Activated naive CD4-positive, alpha-beta T cell treated with anti-CD3 and anti-CD28 coated beads, Interleukin-2, amount 50 U/mL, for 72 hours (primary cell): ENCODE measurements around the gene ACAP1. TPM values are rescaled to one million over a fixed set of nuclear protein-coding genes. Genes with fewer than 3 reads are reported as not detected.

ENCODE experiments used
- ATAC-seq, 2 donors: fragments of 150-1000 bp; cut with Tn5 transposase; 2 replicates each; pipeline ENCODE4 v1.10.0; 2021; ENCODE audit warnings: mild to moderate bottlenecking in 2 of 2, moderate library complexity in 2 of 2
- DNase-seq, 2 donors: peaks; one replicate each; pipeline ENCODE4 v3.0.0; 2021 to 2022; ENCODE audit warnings: low spot score in 2 of 2
- H3K27ac Mint-ChIP-seq, 2 donors: one replicate each; pipeline ENCODE4 v1.8.0; 2022; ENCODE audit warnings: mild to moderate bottlenecking in 2 of 2, mixed read lengths in 2 of 2
- H3K36me3 Mint-ChIP-seq, 2 donors: one replicate each; pipeline ENCODE4 v1.8.0; 2022; ENCODE audit warnings: mixed read lengths in 2 of 2
- H3K9me3 Mint-ChIP-seq, 2 donors: one replicate each; pipeline ENCODE4 v1.8.0; 2022; ENCODE audit warnings: mixed read lengths in 2 of 2
- total RNA-seq, 2 donors: library from RNA; stranded (reverse); gene quantifications; one replicate each; pipeline ENCODE4 v1.2.3, GENCODE V29; 2022

The ACAP1 gene
- total RNA-seq = 100 to 1,000 TPM; 400 to 610 TPM

GRCh38 chr17:7336240-7337175 is at the start of gene ACAP1:
ACAP1 (plus strand) TSS chr17:7336529; CDS start chr17:7336735, 206 bp downstream.
- DNase-seq (peak; percentile 77), ATAC-seq (peak; percentile 93 to 94)
- Mint-ChIP-seq H3K9me3 (no peaks in the 10 kb centered on the region), H3K27ac (peak within 1 kb of the TSS; percentile 86 to 91), H3K36me3 (peaks cover 26% of the 10 kb centered on the region in 2 donors)

DNA sequence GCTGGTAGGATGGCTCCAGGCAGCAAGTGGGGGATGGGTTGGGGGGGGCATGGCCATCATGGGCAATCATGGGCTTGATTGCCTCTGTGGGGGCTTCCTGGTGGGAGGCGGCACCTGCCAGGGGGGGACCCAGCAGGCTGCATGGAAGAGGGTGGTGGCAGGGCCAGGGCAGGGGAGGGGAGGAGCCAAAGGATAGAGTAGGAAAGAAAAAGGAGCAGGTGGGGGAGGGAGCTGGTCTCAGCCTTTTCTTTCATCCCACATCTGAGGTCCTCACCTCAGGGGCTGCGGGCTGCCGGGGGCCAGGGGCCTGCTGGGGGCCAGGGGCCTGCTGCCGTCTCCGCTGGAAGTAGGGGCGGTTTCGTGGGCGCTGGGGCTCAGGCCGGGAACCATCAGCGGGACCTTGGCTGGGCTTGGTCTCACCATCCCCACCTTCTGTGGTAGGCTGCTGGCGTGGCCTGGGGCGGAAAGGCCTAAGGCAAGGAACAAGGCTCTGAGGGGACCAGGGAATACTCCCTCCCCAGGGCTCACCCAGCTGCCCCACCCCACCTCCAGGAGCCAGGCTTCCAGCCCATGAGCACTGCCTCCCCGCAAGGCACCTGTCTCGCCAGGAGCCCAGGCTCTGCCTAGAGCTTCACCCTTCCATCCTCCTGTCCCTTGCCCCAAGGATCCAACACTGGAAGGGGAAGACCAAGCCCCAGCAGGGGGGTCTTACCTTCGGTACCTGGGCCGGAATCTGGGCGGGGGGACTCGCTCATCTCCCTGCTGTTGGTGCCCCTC is 46.9 kb upstream of the ACAP1 start:
- no peaks in the 10 kb centered on the region for H3K36me3 Mint-ChIP-seq
- H3K27ac Mint-ChIP-seq = no peak overlapping the region
- no peak for DNase-seq
- no peak for ATAC-seq
- no peaks in the 10 kb centered on the region for H3K9me3 Mint-ChIP-seq

DNA sequence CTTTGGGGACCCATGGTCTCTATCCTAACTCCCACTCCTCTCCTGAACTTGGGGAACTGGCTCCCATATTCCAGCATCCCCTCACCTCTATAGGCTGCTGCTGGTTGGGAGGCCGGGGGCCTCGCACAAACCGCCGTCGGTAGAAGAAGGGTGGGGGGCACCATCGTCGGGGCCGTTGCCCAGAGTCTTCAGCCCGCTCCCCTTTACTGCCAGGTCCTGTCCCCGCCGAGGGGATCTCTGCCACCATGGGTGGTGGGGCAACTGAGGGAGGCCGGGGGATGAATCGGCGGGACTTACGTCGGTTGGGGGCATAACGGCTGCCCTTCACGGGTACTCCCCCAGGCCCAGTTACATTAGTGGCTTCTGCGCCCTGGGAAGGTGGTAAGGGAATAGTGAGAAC is 46.2 kb upstream of the ACAP1 start:
- no peaks in the 10 kb centered on the region for H3K9me3 Mint-ChIP-seq
- H3K36me3 Mint-ChIP-seq = peaks cover 0 to 1% of the 10 kb centered on the region in 2 donors
- DNase-seq (no peak), ATAC-seq (no peak)
- no peak overlapping the region for H3K27ac Mint-ChIP-seq

GRCh38 chr17:7290685-7291084 is 45.6 kb upstream of the ACAP1 start:
- H3K9me3 Mint-ChIP-seq = no peaks in the 10 kb centered on the region
- DNase-seq (no peak), ATAC-seq (no peak)
- no peak overlapping the region for H3K27ac Mint-ChIP-seq
- peaks cover 0 to 6% of the 10 kb centered on the region in 2 donors for H3K36me3 Mint-ChIP-seq

- DNase-seq (no peak), ATAC-seq (no peak)
- Mint-ChIP-seq H3K27ac (no peak overlapping the region), H3K36me3 (peaks cover 0 to 6% of the 10 kb centered on the region in 2 donors), H3K9me3 (no peaks in the 10 kb centered on the region)
Observed at GRCh38 chr17:7292194-7292593, 44.1 kb upstream of the ACAP1 start.

GRCh38 chr17:7292729-7293128 is 43.6 kb upstream of the ACAP1 start:
- no peak for ATAC-seq
- peaks cover 0 to 6% of the 10 kb centered on the region in 2 donors for H3K36me3 Mint-ChIP-seq
- H3K27ac Mint-ChIP-seq = no peak overlapping the region
- no peaks in the 10 kb centered on the region for H3K9me3 Mint-ChIP-seq
- no peak for DNase-seq

DNA sequence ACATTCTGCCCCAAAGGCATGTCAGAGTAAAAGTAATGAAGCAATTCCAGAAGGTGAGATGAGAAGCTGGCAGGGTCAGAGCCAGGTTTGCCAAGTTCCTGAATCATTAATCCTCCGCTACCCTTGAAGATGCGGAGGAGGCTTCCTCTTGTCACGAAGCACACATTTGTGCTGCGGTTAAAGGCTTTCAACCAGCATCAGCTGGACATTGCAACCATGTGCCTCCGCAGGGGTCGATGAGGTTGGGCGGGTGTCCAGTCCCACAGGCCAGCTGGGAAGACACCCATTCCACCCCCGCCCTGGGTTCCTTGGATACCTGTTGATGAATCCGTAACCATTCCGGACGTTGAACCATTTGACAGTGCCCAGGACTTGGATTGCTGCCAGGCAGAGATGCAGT is 43.2 kb upstream of the ACAP1 start:
- no peak for ATAC-seq
- peaks cover 0 to 6% of the 10 kb centered on the region in 2 donors for H3K36me3 Mint-ChIP-seq
- no peaks in the 10 kb centered on the region for H3K9me3 Mint-ChIP-seq
- no peak overlapping the region for H3K27ac Mint-ChIP-seq
- no peak for DNase-seq

DNA sequence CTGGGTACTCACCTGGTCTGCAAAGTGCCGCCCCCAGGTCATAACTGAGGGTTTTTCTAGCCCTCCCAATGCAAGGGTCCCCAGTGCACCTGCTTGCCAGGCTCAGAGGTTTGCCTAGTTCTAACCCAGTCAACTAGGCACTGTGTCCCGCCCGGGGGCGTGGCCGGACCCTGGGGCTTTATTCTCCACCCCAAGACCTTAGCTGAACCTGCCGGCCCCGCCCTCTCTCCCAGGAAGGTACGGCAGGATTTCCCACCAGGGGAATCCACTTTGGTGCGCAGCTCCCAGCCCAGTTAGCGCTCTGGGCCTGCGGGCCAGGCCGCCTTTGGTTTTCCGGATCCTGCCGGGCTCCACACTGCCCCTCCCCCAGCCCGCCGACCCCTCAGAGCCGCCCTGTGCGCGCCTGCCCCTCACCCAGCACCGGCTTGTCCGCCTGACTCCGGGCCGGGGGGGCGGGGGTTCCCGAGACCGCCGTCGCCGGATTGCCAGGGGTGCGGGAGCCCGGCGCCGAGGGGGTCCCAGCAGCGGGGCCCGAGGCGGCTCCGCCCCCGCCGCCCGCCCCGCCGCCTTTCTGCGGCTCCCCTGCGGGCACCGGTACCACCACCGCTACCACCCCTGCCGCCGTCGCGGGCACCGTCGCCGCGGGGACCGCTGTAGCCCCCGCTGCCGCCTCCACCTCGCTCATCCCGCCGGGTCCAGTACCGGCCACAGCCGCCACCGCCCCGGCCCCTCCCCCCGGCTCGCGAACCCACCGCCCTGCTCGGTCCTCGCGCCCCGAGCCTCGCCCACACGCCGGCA is 42.3 kb upstream of the ACAP1 start:
- no peak for DNase-seq
- no peak overlapping the region for H3K27ac Mint-ChIP-seq
- ATAC-seq = no peak
- no peaks in the 10 kb centered on the region for H3K9me3 Mint-ChIP-seq
- H3K36me3 Mint-ChIP-seq = peaks cover 0 to 6% of the 10 kb centered on the region in 2 donors

DNA sequence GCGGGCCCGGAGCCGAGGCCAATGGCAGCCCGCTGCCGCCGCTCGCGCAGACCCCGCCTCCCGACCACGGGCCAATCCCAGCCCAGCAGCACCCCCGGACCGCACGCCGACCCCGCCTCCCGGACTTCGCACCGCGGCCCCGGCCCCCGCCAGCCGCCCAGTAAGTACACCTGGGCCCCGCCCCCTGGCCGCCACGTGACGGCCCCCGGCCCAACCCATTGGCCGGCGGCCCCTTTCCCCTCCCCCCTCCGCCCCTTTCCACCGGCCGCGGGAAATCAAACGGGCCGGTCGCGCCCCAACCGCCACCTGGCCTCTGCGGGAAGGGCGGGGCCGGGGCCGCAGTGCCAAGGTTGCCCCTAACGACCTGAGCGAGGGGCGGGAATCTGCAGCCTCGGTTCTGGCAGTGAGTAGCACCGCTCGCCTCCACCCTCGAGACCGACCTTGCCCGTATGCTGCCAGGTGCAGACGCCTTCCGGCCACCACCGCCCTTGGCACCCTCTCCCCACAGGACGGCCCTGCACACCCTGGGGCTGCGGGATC is 41.6 kb upstream of the ACAP1 start, which contains the start of gene YBX2:
Gene YBX2 (minus strand): TSS at position 26 of the 540 bp plus-strand sequence. CDS start 139 bp downstream, outside the sequence.
- Mint-ChIP-seq H3K36me3 (peaks cover 0 to 6% of the 10 kb centered on the region in 2 donors), H3K9me3 (no peaks in the 10 kb centered on the region), H3K27ac (peak within 1 kb of the TSS in 1 of 2 donors; percentile 90)
- DNase-seq = peak in 1 of 2 donors; percentile 80
- peak; percentile 65 to 88 for ATAC-seq

- DNase-seq (no peak), ATAC-seq (no peak)
- Mint-ChIP-seq H3K36me3 (peaks cover 0 to 6% of the 10 kb centered on the region in 2 donors), H3K9me3 (no peaks in the 10 kb centered on the region), H3K27ac (peak overlapping the region in 1 of 2 donors; percentile 90)
Observed at GRCh38 chr17:7295230-7296180, 40.8 kb upstream of the ACAP1 start.

GRCh38 chr17:7296189-7296861 is 40.0 kb upstream of the ACAP1 start:
- H3K36me3 Mint-ChIP-seq = peaks cover 0 to 6% of the 10 kb centered on the region in 2 donors
- ATAC-seq (peak; percentile 40 to 75), DNase-seq (peak; percentile 81 to 86)
- H3K9me3 Mint-ChIP-seq = no peaks in the 10 kb centered on the region
- no peak overlapping the region for H3K27ac Mint-ChIP-seq

DNA sequence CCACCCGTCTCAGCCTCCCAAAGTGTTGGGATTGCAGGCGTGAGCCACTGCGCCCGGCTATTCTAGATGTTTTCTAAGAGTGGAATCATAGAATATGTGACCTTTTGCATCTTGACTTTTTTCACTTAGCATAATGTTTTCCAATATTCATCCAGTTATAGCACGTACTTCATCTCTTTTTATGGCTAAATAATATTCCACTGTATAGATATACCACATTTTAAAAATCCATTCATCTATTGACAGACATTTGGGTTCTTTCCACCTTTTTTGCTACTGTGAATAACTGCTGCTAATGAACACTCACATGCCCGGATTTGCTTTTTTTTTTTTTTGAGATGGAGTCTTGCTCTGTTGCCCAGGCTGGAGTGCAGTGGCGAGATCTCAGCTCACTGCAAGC is 32.1 kb upstream of the ACAP1 start:
- Mint-ChIP-seq H3K36me3 (peaks cover 8 to 9% of the 10 kb centered on the region in 2 donors), H3K27ac (no peak overlapping the region), H3K9me3 (no peaks in the 10 kb centered on the region)
- DNase-seq (no peak), ATAC-seq (no peak)

DNA sequence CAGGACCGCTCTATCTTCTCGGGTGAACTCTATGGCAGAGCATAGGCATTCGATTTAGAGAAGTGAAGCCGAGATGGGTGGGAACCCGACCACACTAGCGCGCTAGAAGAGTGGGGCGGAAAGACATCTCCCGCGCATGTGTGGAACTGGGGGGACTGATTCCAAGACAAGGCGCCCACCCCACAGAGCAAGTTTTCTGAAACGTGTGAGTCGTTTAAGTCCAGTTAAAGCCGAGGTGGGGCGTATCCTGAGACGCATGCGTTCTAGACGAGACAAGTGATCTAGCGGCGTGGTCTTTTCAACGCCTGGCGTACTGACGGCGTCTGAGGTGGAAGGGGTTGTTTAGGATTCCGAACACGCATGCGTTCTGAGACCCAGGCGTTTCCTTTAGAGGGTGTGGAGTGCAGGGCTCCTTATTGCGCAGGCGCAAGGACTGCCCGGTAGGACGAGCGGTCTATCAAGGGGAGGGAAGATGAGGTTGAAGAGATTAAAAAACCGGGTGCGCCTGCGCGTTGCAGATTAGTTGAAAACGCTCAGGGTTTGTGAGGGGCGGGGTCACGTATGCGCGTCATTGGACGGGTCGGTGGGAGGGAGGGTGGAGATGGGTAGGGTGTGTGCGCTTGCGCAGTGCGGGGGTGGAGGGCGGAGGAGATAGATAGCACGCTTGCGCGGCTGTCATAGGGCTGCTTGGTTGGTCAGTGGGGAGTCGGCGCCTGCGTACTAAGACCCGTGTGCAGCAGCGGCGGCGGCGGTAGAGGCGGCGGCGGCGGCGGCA is 29.2 kb upstream of the ACAP1 start, which contains the start of gene EIF5A:
Gene EIF5A (plus strand): TSS at position 718 of the 775 bp plus-strand sequence. CDS start 2,008 bp downstream, outside the sequence.
- ATAC-seq (peak; percentile 79 to 80), DNase-seq (peak; percentile 99 to 100)
- Mint-ChIP-seq H3K27ac (peak within 1 kb of the TSS; percentile 93 to 98), H3K9me3 (no peaks in the 10 kb centered on the region), H3K36me3 (peaks cover 35 to 36% of the 10 kb centered on the region in 2 donors)
